PFSK-1 (cell line): ENCODE measurements around the gene IFITM1. TPM values are rescaled to one million over a fixed set of nuclear protein-coding genes. Genes with fewer than 3 reads are reported as not detected.

Source experiments
- FOXP2 ChIP-seq: optimal IDR thresholded peaks from 2 replicates; pipeline ENCODE3; 2011; ENCODE audit warnings: borderline replicate concordance, control low read depth, inconsistent platforms; ENCODE audit not compliant: insufficient read depth; ENCODE audit errors: extremely low read length, extremely low read depth
- POLR2AphosphoS5 ChIP-seq: IDR thresholded peaks from 2 replicates; pipeline ENCODE4 v1.6.1; 2012; ENCODE audit warnings: low read depth, mild to moderate bottlenecking, control low read depth, low read length, moderate library complexity
- REST ChIP-seq, 2 experiments: IDR thresholded peaks; 2 replicates each; pipeline versions ENCODE4 v1.6.1 to v1.8.0; 2011 to 2012; ENCODE audit warnings: low read depth in 2 of 2, low read length in 2 of 2, control low read depth in 1 of 2, inconsistent platforms in 1 of 2, mild to moderate bottlenecking in 1 of 2, moderate library complexity in 1 of 2; ENCODE audit not compliant: insufficient read depth in 1 of 2
- SIN3A ChIP-seq: IDR thresholded peaks from 2 replicates; pipeline ENCODE4 v1.6.1; 2012; ENCODE audit warnings: mild to moderate bottlenecking, low read length, moderate library complexity, borderline replicate concordance; ENCODE audit not compliant: insufficient read depth
- TAF1 ChIP-seq: IDR thresholded peaks from 2 replicates; pipeline ENCODE4 v1.6.1; 2012; ENCODE audit warnings: low read length, control low read depth, borderline replicate concordance; ENCODE audit not compliant: insufficient read depth
- polyA plus RNA-seq: library from polyadenylated mRNA; unstranded; fragments of >200 nt; gene quantifications from one replicate; pipeline ENCODE4 v1.2.1, GENCODE V29; 2012; ENCODE audit warnings: low read depth, missing spikeins; ENCODE audit not compliant: insufficient read length

The IFITM1 gene
- polyA plus RNA-seq = 123 TPM

GRCh38 chr11:313787-314553, at the start of gene IFITM1:
IFITM1 (plus strand) TSS chr11:314040; CDS start chr11:314171, 131 bp downstream.
- TF ChIP-seq POLR2AphosphoS5 (peak; percentile 50; the same call in 1 of the 2 replicates), FOXP2 (no peak), TAF1 (no peak)

DNA sequence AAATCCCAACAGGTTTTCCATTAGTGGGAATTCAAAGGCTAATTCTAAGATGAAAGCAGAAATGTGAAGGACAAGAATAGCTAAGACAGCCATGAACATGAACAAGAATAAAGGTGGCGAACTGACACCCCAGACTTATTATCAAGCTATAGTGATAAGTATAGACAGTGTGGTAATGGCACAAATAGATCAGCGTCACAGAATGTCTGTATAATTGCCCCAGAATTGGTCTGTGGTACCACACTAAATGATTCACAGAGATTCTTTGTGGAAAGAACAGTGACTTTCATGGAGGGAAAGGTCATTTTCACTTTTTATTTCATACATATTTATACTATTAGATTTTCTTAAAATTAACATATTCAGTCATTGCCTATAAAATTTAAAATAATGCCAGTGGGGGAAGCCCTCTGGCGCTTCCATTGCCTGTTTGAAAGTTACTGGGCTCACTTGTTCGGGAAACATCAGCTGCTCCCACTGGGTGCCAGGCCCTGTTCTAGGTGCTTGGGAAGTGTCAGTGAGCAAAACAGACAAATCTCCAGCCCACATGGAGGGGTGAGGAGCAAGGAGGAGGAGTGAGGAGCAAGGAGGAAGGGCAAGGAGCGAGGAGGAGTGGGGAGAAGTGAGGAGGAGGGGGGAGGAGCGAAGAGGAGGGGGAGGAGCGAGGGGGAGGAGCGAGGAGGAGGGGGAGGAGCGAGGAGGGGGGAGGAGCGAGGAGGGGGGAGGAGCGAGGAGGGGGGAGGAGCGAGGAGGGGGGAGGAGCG, 47.0 kb upstream of the IFITM1 start:
- no peak for TF ChIP-seq TAF1
- no peak for TF ChIP-seq POLR2AphosphoS5
- no peak for TF ChIP-seq SIN3A
- TF ChIP-seq FOXP2 = no peak
- no peak for TF ChIP-seq REST (IDR thresholded peaks at IDR 0.05; ENCODE audit: insufficient read depth in 1 of 2, low read depth in 2 of 2, low read length in 2 of 2)

DNA sequence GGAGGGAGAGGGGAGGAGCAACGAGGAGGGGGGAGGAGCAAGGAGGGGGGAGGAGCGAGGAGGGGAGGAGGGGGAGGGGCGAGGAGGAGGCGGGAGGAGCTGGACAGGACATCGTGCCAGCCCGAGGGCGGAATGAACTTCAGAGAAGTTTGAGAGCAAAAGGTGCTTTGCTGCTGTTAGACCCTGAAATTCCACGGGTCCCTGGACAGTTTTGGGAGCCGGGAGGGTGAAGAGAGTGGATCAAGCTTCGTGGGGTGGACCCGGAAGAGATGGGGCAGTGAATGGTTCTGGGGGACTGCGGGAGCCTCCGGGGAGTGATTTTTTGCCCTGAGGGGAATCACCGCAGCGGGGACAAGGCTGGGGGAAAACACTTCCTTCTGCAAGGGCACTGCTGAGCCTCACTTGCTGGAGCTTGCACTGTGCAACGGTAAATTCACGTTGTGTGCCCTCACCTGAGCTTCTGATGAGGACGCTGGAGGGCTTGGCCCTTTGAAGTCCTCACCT, 46.3 kb upstream of the IFITM1 start:
- TF ChIP-seq POLR2AphosphoS5 (no peak), FOXP2 (no peak), REST (IDR thresholded peaks at IDR 0.05; ENCODE audit: insufficient read depth in 1 of 2, low read depth in 2 of 2, low read length in 2 of 2) (no peak)

DNA sequence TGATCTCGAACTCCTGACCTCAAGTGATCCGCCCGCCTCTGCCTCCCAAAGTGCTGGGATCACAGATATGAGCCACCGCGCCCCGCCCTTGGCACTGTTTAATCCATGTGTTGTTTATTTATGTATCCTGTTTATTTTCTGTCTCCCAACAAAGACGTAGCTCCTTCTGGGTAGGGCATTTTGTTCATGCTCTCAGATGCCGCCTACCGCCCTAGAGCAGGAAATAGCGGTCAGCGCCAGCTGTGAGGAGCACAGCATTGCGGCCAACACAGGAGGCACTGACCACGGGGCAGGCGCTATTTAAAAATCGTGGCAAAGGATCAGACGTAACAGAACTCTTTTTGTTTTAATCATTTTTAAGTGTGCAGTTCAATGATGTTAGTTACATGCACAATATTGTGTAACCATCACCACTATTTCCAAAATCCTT, 45.1 kb upstream of the IFITM1 start:
- TF ChIP-seq FOXP2 = peak; percentile 96

GRCh38 chr11:269146-269890, 44.5 kb upstream of the IFITM1 start:
- 0 out of 2 replicates have a peak, but pooled peaks have one; percentile 17 for TF ChIP-seq TAF1
- TF ChIP-seq FOXP2 = no peak

DNA sequence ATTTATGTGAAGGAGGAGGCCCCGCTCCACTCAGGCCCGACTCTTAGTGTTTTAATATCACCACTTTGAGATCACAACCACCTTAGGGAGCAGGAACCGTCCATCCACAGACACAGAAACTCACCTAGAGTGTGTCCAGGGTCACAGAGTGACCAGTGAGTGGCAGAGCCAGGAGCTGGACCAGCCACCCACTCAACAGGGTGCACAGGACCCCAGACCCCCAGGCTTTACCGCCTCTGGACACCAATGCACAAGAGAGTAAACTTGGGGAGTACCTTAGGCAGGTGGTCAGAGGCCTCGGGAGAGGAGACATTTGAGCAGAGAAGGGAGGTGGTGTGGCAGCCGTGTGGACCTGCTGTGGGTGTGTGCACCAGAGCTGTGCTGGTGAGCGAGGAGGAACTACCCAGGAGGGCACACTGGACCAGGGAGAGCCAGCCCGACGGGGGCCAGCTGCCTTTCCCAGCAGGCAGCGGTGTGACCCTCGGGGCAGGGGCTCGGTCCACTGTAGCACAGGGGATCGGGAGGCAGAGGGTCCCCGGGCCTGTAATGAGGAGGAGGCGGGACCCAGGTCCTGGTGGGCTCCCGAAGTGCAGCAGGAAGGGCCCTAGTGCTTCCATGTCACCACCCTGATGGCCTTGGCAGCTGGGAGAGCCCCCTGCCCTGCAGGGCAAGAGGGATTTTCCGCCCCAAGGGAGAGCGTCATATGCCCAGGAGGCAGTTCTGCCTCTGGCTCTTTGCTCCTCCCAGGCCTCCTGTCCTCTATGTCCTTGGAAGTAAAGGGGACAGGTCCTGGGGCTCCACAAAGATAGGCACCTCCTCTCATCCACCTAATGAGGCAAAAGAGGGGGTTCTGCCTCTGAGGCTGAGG, 43.2 kb upstream of the IFITM1 start:
- TF ChIP-seq SIN3A (no peak), REST (IDR thresholded peaks at IDR 0.05; ENCODE audit: insufficient read depth in 1 of 2, low read depth in 2 of 2, low read length in 2 of 2) (no peak), POLR2AphosphoS5 (no peak), FOXP2 (no peak), TAF1 (no peak)
